ENCODE measurements around the gene TP53I13. TPM values are rescaled to one million over a fixed set of nuclear protein-coding genes. Genes with fewer than 3 reads are reported as not detected.

TP53I13 gene
- total and polyA plus RNA-seq, 2 of the 4 experiments (the other 2 are of a cell fraction), result 22.0 to 48.3 TPM

GRCh38 chr17:29577001-29577370 lies 8.5 kb downstream of the TP53I13 start (continued):
- TF ChIP-seq RFX5 (IDR thresholded peaks at IDR 0.05; ENCODE audit: low read depth, low read length) (no peak), NFE2L2 (IDR thresholded peaks at IDR 0.05; ENCODE audit: low read depth, low read length) (no peak), MAFK (IDR thresholded peaks at IDR 0.05; ENCODE audit: low read depth, low read length) (no peak)

GRCh38 chr17:29577385-29578211 lies 9.1 kb downstream of the TP53I13 start:
- H2AFZ ChIP-seq (replicated peaks; ENCODE audit: low read length, poor library complexity), result peak overlapping the region; percentile 66
- POLR2A ChIA-PET (ENCODE audit: unreplicated experiment), result no interaction called here
- no peak for TF ChIP-seq USF2 (IDR thresholded peaks at IDR 0.05; ENCODE audit: low read depth, low read length)
- no peak for TF ChIP-seq SMC3 (IDR thresholded peaks at IDR 0.05; ENCODE audit: low read depth, low read length)
- no peak for TF ChIP-seq RCOR1 (IDR thresholded peaks at IDR 0.05; ENCODE audit: insufficient replicate concordance, low read length)
- no peak for TF ChIP-seq MAFK (IDR thresholded peaks at IDR 0.05; ENCODE audit: low read depth, low read length)
- no peak for TF ChIP-seq MAZ (IDR thresholded peaks at IDR 0.05; ENCODE audit: borderline replicate concordance, low read depth, low read length)
- no peak for TF ChIP-seq BHLHE40 (IDR thresholded peaks at IDR 0.05; ENCODE audit: low read depth, low read length)
- TF ChIP-seq CEBPB (IDR thresholded peaks at IDR 0.05; ENCODE audit: low read depth, low read length), result no peak
- TF ChIP-seq CHD1 (IDR thresholded peaks at IDR 0.05; ENCODE audit: low read depth, low read length), result no peak
- TF ChIP-seq RFX5 (IDR thresholded peaks at IDR 0.05; ENCODE audit: low read depth, low read length), result no peak
- TF ChIP-seq MXI1 (IDR thresholded peaks at IDR 0.05; ENCODE audit: borderline replicate concordance, low read depth, low read length), result no peak
- TF ChIP-seq RAD21 (IDR thresholded peaks at IDR 0.05; ENCODE audit: low read length), result no peak
- TF ChIP-seq POLR2A (IDR thresholded peaks at IDR 0.05; ENCODE audit: low read depth, low read length), result no peak
- no peak for TF ChIP-seq NFE2L2 (IDR thresholded peaks at IDR 0.05; ENCODE audit: low read depth, low read length)
- TF ChIP-seq CTCF (conservative IDR thresholded peaks at IDR 0.05; ENCODE audit: low read depth, low read length), result no peak

More at GRCh38 chr17:29577385-29578211, 9.1 kb downstream of the TP53I13 start:
- Histone ChIP-seq H2BK5ac (ENCODE audit: low read depth, low read length, poor library complexity, severe bottlenecking) (no peak overlapping the region), H3K9me3 (ENCODE audit: control insufficient read depth, insufficient read depth, low read length) (no peaks in the 10 kb centered on the region), H2BK15ac (ENCODE audit: low read depth, low read length) (no peak overlapping the region), H2BK120ac (ENCODE audit: low read depth, low read length) (no peak overlapping the region), H2AK5ac (ENCODE audit: low read depth, low read length) (no peak overlapping the region; the same call in 1 of the 2 replicates), H3K36me3 (ENCODE audit: control insufficient read depth, insufficient read depth, low read length) (peaks cover 71% of the 10 kb centered on the region), H2BK20ac (ENCODE audit: low read depth, low read length) (no peak overlapping the region), H3K4me1 (ENCODE audit: control insufficient read depth, insufficient read depth, low read length) (peaks cover 4% of the 10 kb centered on the region; the same call in 1 of the 2 replicates), H3K56ac (ENCODE audit: extremely low read depth, insufficient read depth, low read length) (no peak overlapping the region), H3K4ac (ENCODE audit: low read depth, low read length) (no peak overlapping the region), H3K27ac (ENCODE audit: insufficient read depth, low read length) (no peak overlapping the region), H4K20me1 (ENCODE audit: insufficient read depth, low read length) (peaks cover 7% of the 10 kb centered on the region), H3K9ac (ENCODE audit: low read depth, low read length) (no peak overlapping the region), H3K4me3 (ENCODE audit: insufficient read depth, low read depth, low read length) (no peak overlapping the region), H3K27me3 (ENCODE audit: control insufficient read depth, insufficient read depth, low read length) (no peaks in the 10 kb centered on the region), H3K23ac (ENCODE audit: low read depth, low read length) (no peak overlapping the region), H3K79me1 (ENCODE audit: low read depth in 1 of 2, low read length in 2 of 2) (peaks cover under 1 to 43% of the 10 kb centered on the region in 2 experiments), H3K9me1 (ENCODE audit: insufficient read depth, low read length) (no peaks in the 10 kb centered on the region; the same call in 1 of the 2 replicates), H2AK9ac (replicated peaks; ENCODE audit: low read depth, low read length, poor library complexity) (peak overlapping the region; percentile 77), H3K14ac (replicated peaks; ENCODE audit: low read depth, low read length) (no peak overlapping the region), H3K18ac (ENCODE audit: low read depth, low read length) (no peak overlapping the region), H4K91ac (ENCODE audit: insufficient read depth, low read depth, low read length) (no peak overlapping the region), H4K8ac (ENCODE audit: low read depth in 2 of 2, low read length in 2 of 2) (no peak overlapping the region), H3K4me2 (ENCODE audit: low read depth, low read length) (no peak overlapping the region), H4K5ac (ENCODE audit: low read depth, low read length) (no peak overlapping the region)
- intact Hi-C loops (cut with micrococcal nuclease) (no loop called here), dilution Hi-C loops (cut with HindIII; ENCODE audit: low sequenced_read_pairs, unreplicated experiment) (no loop called here), in situ Hi-C loops (cut with MboI; ENCODE audit: low sequenced_read_pairs) (no loop called here)
- ATAC-seq (ENCODE audit: low read depth), result peak; percentile 81
- WGBS, 2 experiments (ENCODE audit: extremely low coverage in 2 of 2, insufficient read length in 1 of 2), result 79% methylated on average over 2 of the region's 22 CpGs; no CpG with 5 or more reads in 1 of the 2 experiments
- peak; percentile 12 for DNase-seq
- no TSS peak for BruUV-seq (replicated peaks)
- CTCF ChIA-PET, result interaction anchor here (1.5 kb wide), 1 partner anchor 207 kb away, joined by 3 read pairs; no protein-coding TSS in a partner anchor

Measured in IMR-90 (cell line).